Stimulated activated CD8-positive, alpha-beta memory T cell treated with anti-CD3 and anti-CD28 coated beads, Interleukin-7, amount 100 ng/mL, for 24 hours (primary cell): ENCODE measurements around the gene IL6R.

Experiments used
- DNase-seq: peaks from one replicate; pipeline ENCODE4 v3.0.0-alpha.2; 2020; ENCODE audit warnings: low read depth

Gene IL6R

DNA sequence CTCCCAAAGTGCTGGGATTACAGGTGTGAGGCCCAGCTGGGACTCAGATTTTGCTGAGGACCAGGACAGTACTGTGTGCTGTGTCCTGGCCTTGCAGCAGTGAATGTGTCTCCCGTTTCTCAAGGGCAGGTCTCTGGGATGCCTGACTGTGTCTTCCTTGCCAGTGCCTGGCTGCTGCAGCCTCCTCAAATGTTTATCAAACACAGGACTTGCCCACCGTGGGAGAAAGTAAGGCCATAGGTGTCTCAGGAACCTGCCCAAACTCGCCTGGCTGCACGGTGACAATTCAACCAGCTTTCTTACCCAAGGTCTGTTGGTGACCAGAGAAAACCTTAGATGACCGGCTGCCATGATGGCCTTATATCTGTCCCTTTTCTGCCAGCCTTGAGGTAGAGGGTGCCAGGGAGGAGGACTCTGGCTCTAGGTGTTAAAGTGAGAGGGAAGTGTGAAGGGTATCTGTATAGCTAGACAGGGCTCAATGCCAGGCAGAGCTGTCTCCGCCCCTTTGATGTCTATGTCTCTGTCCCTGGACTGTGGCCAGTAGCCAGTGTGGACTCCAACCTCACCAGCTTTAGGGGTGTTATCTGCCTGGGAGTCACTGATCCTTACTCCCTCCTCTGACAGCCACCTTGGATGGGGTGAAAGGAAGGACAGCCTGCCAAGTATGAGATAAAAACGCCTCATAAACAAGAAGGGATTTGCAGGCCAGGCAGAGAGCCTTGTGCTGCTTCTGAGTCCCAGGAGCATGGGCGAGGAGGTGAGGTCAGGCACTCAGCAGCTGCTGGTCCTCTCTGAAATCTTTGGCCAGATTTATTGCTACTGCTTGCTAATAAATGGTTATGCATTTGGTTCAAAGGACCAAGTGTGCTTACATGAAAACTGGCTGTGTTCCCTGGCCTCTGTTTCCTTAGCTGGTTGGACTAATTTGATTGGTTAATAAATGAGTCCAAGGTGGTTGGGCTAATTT, 22.3 kb downstream of the IL6R start:
- no peak for DNase-seq

DNA sequence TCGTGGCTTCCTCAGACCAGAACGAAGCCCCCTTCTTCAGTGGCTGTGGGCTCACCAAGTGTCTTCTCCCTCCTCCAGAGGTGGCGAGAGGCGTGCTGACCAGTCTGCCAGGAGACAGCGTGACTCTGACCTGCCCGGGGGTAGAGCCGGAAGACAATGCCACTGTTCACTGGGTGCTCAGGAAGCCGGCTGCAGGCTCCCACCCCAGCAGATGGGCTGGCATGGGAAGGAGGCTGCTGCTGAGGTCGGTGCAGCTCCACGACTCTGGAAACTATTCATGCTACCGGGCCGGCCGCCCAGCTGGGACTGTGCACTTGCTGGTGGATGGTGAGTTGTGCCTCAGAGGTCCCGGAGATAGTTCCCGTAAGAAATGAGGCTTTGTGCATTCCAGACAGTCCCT, 24.0 kb downstream of the IL6R start:
- no peak for DNase-seq

GRCh38 chr1:154429841-154430611, 24.9 kb downstream of the IL6R start:
- DNase-seq: no peak

GRCh38 chr1:154430903-154431302, 25.8 kb downstream of the IL6R start:
- no peak for DNase-seq

- DNase-seq: no peak
These were observed 26.6 kb downstream of the IL6R start for GRCh38 chr1:154431586-154432373.

- DNase-seq: no peak
These were observed 28.1 kb downstream of the IL6R start for GRCh38 chr1:154433161-154433764.

DNA sequence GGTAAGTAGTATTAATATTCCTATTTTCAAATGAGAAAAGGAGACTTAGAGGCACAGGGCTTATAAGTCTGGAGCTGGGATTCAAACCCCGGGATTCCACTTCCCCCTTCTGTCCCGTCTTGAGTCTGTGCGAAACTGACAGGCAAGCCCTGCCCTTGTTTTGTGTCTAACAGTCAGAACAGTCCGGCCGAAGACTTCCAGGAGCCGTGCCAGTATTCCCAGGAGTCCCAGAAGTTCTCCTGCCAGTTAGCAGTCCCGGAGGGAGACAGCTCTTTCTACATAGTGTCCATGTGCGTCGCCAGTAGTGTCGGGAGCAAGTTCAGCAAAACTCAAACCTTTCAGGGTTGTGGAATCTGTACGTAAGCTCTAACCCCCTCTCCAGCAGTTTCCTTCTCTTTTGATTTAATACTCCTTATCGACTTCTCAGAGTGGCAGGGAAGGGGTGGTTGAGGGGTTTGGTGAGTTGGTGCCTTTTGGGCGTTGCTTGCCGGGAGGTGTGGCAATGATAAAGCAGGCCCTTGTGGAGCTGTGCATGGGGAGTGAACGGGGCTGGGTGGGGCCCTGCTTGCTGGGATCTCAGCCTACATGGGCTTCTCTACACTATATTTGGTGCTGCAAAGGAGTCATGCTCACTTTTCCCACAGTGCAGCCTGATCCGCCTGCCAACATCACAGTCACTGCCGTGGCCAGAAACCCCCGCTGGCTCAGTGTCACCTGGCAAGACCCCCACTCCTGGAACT, 29.4 kb downstream of the IL6R start:
- no peak for DNase-seq

DNA sequence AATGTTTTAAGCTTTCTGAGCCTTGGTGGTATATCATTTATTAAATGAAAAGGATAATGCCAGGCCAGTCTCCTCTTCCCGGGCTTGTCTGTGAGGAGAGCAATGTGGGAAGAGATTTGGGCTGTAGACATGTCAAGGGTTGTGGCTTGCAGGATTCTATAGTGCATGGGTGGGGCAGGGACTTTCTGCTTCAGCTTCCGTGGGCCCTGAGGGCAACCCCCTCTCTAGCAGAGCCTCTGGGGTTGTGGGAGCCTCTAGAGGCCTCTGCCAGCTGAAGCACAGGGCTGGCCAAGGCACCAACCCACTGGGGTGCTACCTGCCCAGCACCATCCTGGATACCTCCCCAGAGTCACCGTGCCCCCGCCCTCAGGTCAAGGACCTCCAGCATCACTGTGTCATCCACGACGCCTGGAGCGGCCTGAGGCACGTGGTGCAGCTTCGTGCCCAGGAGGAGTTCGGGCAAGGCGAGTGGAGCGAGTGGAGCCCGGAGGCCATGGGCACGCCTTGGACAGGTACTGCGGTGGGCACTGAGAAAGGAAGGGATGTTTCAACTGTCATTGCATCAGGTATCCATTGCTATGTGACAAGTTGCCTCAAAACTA, 30.6 kb downstream of the IL6R start:
- DNase-seq: no peak

GRCh38 chr1:154436433-154436832, 31.3 kb downstream of the IL6R start:
- DNase-seq: no peak

- no peak for DNase-seq
These were observed 35.1 kb downstream of the IL6R start for GRCh38 chr1:154440036-154440804.

- no peak for DNase-seq
These were observed 36.2 kb downstream of the IL6R start for GRCh38 chr1:154441241-154441888.

GRCh38 chr1:154442006-154442740, 37.0 kb downstream of the IL6R start:
- DNase-seq: no peak

- DNase-seq: no peak
These were observed 38.3 kb downstream of the IL6R start for GRCh38 chr1:154443274-154444013.

- DNase-seq: no peak
These were observed 39.9 kb downstream of the IL6R start for GRCh38 chr1:154445040-154445472.

- no peak for DNase-seq
These were observed 41.1 kb downstream of the IL6R start for GRCh38 chr1:154446292-154446691.

DNA sequence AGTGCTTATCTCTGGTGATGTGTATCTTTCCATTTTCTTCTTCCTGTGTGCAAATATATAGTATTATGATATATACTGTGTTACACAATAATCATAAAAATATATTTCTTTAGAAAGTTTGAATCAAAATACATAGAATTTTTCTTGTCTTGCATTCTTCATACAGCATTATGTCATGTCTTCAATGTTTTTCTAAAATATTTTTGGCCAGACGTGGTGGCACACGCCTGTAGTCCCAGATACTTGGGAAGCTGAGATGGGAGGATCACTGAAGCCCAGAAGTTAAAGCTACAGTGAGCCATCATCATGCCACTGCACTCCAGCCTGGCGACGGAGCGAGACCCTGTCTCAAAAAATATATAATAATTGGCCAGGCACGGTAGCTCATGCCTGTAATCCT, 41.6 kb downstream of the IL6R start:
- no peak for DNase-seq

DNA sequence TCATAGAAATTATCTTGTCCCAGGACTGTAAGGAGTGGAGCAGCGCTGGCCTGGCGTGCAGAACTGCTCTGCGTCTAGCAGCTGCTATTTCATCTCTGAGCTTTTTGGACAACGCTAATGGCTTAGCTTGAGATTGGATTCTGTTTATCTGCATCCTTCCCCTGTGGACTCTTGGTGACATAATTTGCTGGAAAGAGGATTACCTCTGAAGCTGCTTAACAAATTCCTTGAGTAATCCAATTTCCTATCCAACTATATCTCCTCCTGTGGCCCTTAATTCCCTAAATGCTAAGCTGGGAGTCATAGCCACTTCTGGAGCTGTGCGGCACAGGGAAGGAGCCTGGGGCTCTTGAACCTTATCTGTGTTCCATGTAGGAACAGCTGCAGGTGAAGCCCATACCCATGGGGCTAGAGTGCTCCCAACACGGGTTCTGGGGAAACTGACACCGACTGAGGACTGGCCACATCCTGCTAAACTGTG, 43.2 kb downstream of the IL6R start:
- DNase-seq: no peak

DNA sequence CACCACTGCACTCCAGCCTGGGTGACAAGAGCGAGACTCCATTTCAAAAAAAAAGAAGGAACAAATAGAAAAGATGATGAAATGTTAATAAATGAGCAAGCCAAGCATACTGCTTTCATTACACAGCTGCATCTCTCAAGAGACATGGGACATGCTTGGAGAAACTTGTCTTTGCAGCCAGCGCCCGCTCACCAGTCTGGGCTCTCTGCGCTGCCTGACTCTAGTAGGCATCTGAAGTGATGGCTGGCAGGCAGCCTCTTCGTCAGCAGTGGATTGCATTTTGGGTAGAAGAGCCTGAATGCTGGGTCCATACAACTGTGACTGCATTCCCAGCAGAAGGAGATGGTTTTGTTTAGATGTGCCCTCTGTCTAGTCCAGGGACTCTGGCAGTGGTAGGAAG, 48.0 kb downstream of the IL6R start:
- no peak for DNase-seq
